PC-9 (cell line): ENCODE measurements around the gene LYPD6B.

ENCODE experiments used
- CTCF ChIP-seq: fragments of 200-600 bp; sonication (generic); conservative IDR thresholded peaks from 2 replicates; pipeline ENCODE4 v1.6.1; 2017; ENCODE audit warnings: mixed run types, antibody characterized with exemption, mild to moderate bottlenecking, moderate library complexity
- EZH2 ChIP-seq: fragments of 200-600 bp; sonication (generic); IDR thresholded peaks from 2 replicates; pipeline ENCODE4 v1.8.0; 2017; ENCODE audit warnings: antibody characterized with exemption, low read depth

- TF ChIP-seq CTCF (no peak), EZH2 (no peak)
Observed at GRCh38 chr2:149090706-149091105, 52.2 kb downstream of the LYPD6B start.
